GM04504 (cell line): ENCODE results near the gene CHRNB4.

ENCODE experiments used
- DNase-seq: peaks from one replicate; pipeline ENCODE4 v3.0.0-alpha.2; 2012; ENCODE audit warnings: low read depth

The CHRNB4 gene

GRCh38 chr15:78630886-78631633 lies 9.9 kb downstream of the CHRNB4 start:
- no peak for DNase-seq

- no peak for DNase-seq
Observed at GRCh38 chr15:78629716-78630065, 11.3 kb downstream of the CHRNB4 start.

GRCh38 chr15:78629031-78629715 lies 11.8 kb downstream of the CHRNB4 start:
- DNase-seq, result no peak

- DNase-seq, result no peak
Observed at GRCh38 chr15:78628227-78628626, 12.8 kb downstream of the CHRNB4 start.

GRCh38 chr15:78627348-78627747 lies 13.7 kb downstream of the CHRNB4 start:
- DNase-seq, result no peak

- no peak for DNase-seq
Observed at GRCh38 chr15:78626381-78626995, 14.5 kb downstream of the CHRNB4 start.

GRCh38 chr15:78625606-78626280 lies 15.3 kb downstream of the CHRNB4 start:
- DNase-seq, result no peak

- DNase-seq, result no peak
Observed at GRCh38 chr15:78624651-78625590, 16.1 kb downstream of the CHRNB4 start.

- no peak for DNase-seq
Observed at GRCh38 chr15:78623786-78624497, 17.1 kb downstream of the CHRNB4 start.

GRCh38 chr15:78621810-78622402 lies 19.1 kb downstream of the CHRNB4 start:
- DNase-seq, result no peak

- DNase-seq, result no peak
Observed at GRCh38 chr15:78620527-78621421, 20.2 kb downstream of the CHRNB4 start, which contains the start of gene CHRNA3. TSS of gene CHRNA3 (minus strand) at chr15:78620996. CDS start at chr15:78620794, 202 bp downstream.

GRCh38 chr15:78620021-78620526 lies 20.9 kb downstream of the CHRNB4 start:
- DNase-seq, result no peak

- DNase-seq, result no peak
Observed at GRCh38 chr15:78619022-78619950, 21.7 kb downstream of the CHRNB4 start.

GRCh38 chr15:78618490-78618934 lies 22.5 kb downstream of the CHRNB4 start:
- peak; percentile 54 for DNase-seq

- DNase-seq, result no peak
Observed at GRCh38 chr15:78618064-78618463, 22.9 kb downstream of the CHRNB4 start.

- DNase-seq, result no peak
Observed at GRCh38 chr15:78617516-78617915, 23.5 kb downstream of the CHRNB4 start.

- DNase-seq, result no peak
Observed at GRCh38 chr15:78617076-78617475, 23.9 kb downstream of the CHRNB4 start.

- no peak for DNase-seq
Observed at GRCh38 chr15:78616506-78616905, 24.5 kb downstream of the CHRNB4 start.
